Uterus (tissue), 4 donors: ENCODE data around the gene CALHM4. TPM values are rescaled to one million over a fixed set of nuclear protein-coding genes. Genes with fewer than 3 reads are reported as not detected.

Experiments
- DNase-seq, 2 donors: peaks; one replicate each; pipeline ENCODE4 v3.0.0-alpha.2; 2019 to 2020
- H3K27ac ChIP-seq, 2 donors: fragments of 200-600 bp; sonication (generic); 1 replicate in 1 of 2; 2 replicates in 1 of 2; pipeline ENCODE4 v1.5.1; 2016 to 2018
- H3K27me3 ChIP-seq, 2 donors: fragments of 200-600 bp; sonication (generic); one replicate each; pipeline ENCODE4 v1.5.1; 2018 to 2019; ENCODE audit warnings: control low read depth in 1 of 2
- H3K36me3 ChIP-seq, 2 donors: fragments of 200-600 bp; sonication (generic); one replicate each; pipeline ENCODE4 v1.5.1; 2019; ENCODE audit warnings: control low read depth in 1 of 2
- H3K4me1 ChIP-seq, 2 donors: fragments of 200-600 bp; sonication (generic); one replicate each; pipeline ENCODE4 v1.5.1; 2018 to 2019; ENCODE audit warnings: control low read depth in 1 of 2
- H3K4me3 ChIP-seq, 2 donors: fragments of 200-600 bp; sonication (generic); 1 replicate in 1 of 2; 2 replicates in 1 of 2; pipeline ENCODE4 v1.5.1; 2018 to 2019; ENCODE audit warnings: mild to moderate bottlenecking in 1 of 2
- H3K9me3 ChIP-seq, 2 donors: fragments of 200-600 bp; sonication (generic); one replicate each; pipeline ENCODE4 v1.5.1; 2019; ENCODE audit warnings: control low read depth in 1 of 2
- CTCF ChIP-seq, 4 experiments: fragments of 200-600 bp in 2 of 4; fragments of 450-650 bp in 2 of 4; sonication (generic) in 2 of 4; IDR thresholded peaks; one replicate each; pipeline ENCODE4 v1.5.1; 2016 to 2019; ENCODE audit warnings: antibody characterized with exemption in 4 of 4, mild to moderate bottlenecking in 2 of 4, moderate library complexity in 1 of 4
- POLR2A ChIP-seq, 2 donors: fragments of 450-650 bp; IDR thresholded peaks; one replicate each; pipeline ENCODE4 v1.6.1; 2016; ENCODE audit warnings: antibody characterized with exemption in 2 of 2, mild to moderate bottlenecking in 1 of 2, moderate library complexity in 1 of 2
- intact Hi-C: fragments of 100-400 bp; cut with DNase I; formaldehyde crosslinking; loops from one replicate; pipeline ENCODE4 v1.15.1; 2023; ENCODE audit warnings: low total_unique reads
- total RNA-seq, 4 donors: library from RNA; depleted of rRNA in 3 of 4; stranded (reverse); fragments of >200 nt in 3 of 4; gene quantifications; one replicate each; pipeline versions ENCODE4 v1.1.0 to v1.2.4, GENCODE V29; 2014 to 2023
- donor health status: DM: yes; HTN: yes; CAD: no.

CALHM4 gene
- total RNA-seq, 4 donors from 2014 or later: not detected

- Histone ChIP-seq H3K27me3 (no peaks in the 10 kb centered on the region), H3K4me3 (no peak overlapping the region), H3K36me3 (no peaks in the 10 kb centered on the region), H3K9me3 (no peaks in the 10 kb centered on the region), H3K4me1 (no peaks in the 10 kb centered on the region), H3K27ac (no peak overlapping the region)
- DNase-seq: no peak
- intact Hi-C loops: no loop called here
- TF ChIP-seq POLR2A (IDR thresholded peaks at IDR 0.05) (no peak), CTCF (IDR thresholded peaks at IDR 0.05) (no peak)
These were observed 11.1 kb upstream of the CALHM4 start for GRCh38 chr6:116542426-116542825.

- H3K27me3 ChIP-seq: no peaks in the 10 kb centered on the region
- no peaks in the 10 kb centered on the region for H3K36me3 ChIP-seq
- no peaks in the 10 kb centered on the region for H3K9me3 ChIP-seq
- no peak overlapping the region for H3K27ac ChIP-seq
- H3K4me3 ChIP-seq: no peak overlapping the region
- DNase-seq: no peak
- intact Hi-C loops: no loop called here
- H3K4me1 ChIP-seq: no peaks in the 10 kb centered on the region
- TF ChIP-seq CTCF (IDR thresholded peaks at IDR 0.05) (no peak), POLR2A (IDR thresholded peaks at IDR 0.05) (no peak)
These were observed 10.4 kb upstream of the CALHM4 start for GRCh38 chr6:116543149-116543548.

- no peak within 1 kb of the TSS for H3K4me3 ChIP-seq
- H3K36me3 ChIP-seq: no peaks in the 10 kb centered on the region
- no peak for TF ChIP-seq CTCF (IDR thresholded peaks at IDR 0.05)
- TF ChIP-seq POLR2A (IDR thresholded peaks at IDR 0.05): no peak
- H3K4me1 ChIP-seq: no peaks in the 10 kb centered on the region
- no peak within 1 kb of the TSS for H3K27ac ChIP-seq
- no peak for DNase-seq
- no peaks in the 10 kb centered on the region for H3K27me3 ChIP-seq
- H3K9me3 ChIP-seq: no peaks in the 10 kb centered on the region
- intact Hi-C loops: no loop called here
These were observed 7.9 kb upstream of the CALHM4 start, which contains the start of gene TRAPPC3L for GRCh38 chr6:116545651-116546050. Gene TRAPPC3L, minus strand, starts transcription at chr6:116545684. Its CDS starts 170 bp downstream, at chr6:116545514.

- Histone ChIP-seq H3K27ac (no peak overlapping the region), H3K27me3 (no peaks in the 10 kb centered on the region), H3K4me3 (no peak overlapping the region), H3K36me3 (no peaks in the 10 kb centered on the region), H3K9me3 (no peaks in the 10 kb centered on the region), H3K4me1 (no peaks in the 10 kb centered on the region)
- no peak for DNase-seq
- intact Hi-C loops: no loop called here
- no peak for TF ChIP-seq CTCF (IDR thresholded peaks at IDR 0.05)
- TF ChIP-seq POLR2A (IDR thresholded peaks at IDR 0.05): no peak
These were observed 6.2 kb upstream of the CALHM4 start for GRCh38 chr6:116547358-116547757.

GRCh38 chr6:116550796-116551195 is 2.8 kb upstream of the CALHM4 start:
- Histone ChIP-seq H3K27me3 (no peaks in the 10 kb centered on the region), H3K9me3 (no peaks in the 10 kb centered on the region), H3K4me3 (no peak overlapping the region), H3K36me3 (no peaks in the 10 kb centered on the region), H3K4me1 (no peaks in the 10 kb centered on the region), H3K27ac (no peak overlapping the region)
- DNase-seq: no peak
- TF ChIP-seq POLR2A (IDR thresholded peaks at IDR 0.05) (no peak), CTCF (IDR thresholded peaks at IDR 0.05) (no peak)
- intact Hi-C loops: no loop called here
